Endodermal cell (in vitro differentiated cells): ENCODE data around the gene TLE6. TPM values are rescaled to one million over a fixed set of nuclear protein-coding genes. Genes with fewer than 3 reads are reported as not detected.

Source experiments
- DNase-seq: peaks from one replicate; pipeline ENCODE4 v3.0.0-alpha.2; 2017
- H3K27ac ChIP-seq: 2 replicates; pipeline ENCODE4 v1.5.1; 2013; ENCODE audit warnings: mild to moderate bottlenecking, low read depth, low read length, moderate library complexity
- H3K27me3 ChIP-seq: 2 replicates; pipeline ENCODE4 v1.6.1; 2013; ENCODE audit warnings: mild to moderate bottlenecking, low read length, moderate library complexity; ENCODE audit not compliant: insufficient read depth, control insufficient read depth, poor library complexity, severe bottlenecking
- H3K36me3 ChIP-seq: 2 replicates; pipeline ENCODE4 v1.7.0; 2013; ENCODE audit warnings: mild to moderate bottlenecking, low read length, moderate library complexity; ENCODE audit not compliant: control insufficient read depth, insufficient read depth
- H3K4me1 ChIP-seq: one replicate; pipeline ENCODE4 v1.7.0; 2013; ENCODE audit warnings: low read length; ENCODE audit not compliant: control insufficient read depth, insufficient read depth
- H3K4me3 ChIP-seq: 2 replicates; pipeline ENCODE4 v1.5.1; 2013; ENCODE audit warnings: mild to moderate bottlenecking, low read length, moderate library complexity
- H3K9ac ChIP-seq: 2 replicates; pipeline ENCODE4 v1.6.1; 2013; ENCODE audit warnings: mild to moderate bottlenecking, low read length, moderate library complexity; ENCODE audit not compliant: poor library complexity, severe bottlenecking; ENCODE audit errors: extremely low read depth
- H3K9me3 ChIP-seq: 2 replicates; pipeline ENCODE4 v1.6.1; 2013; ENCODE audit warnings: mild to moderate bottlenecking, low read length, moderate library complexity; ENCODE audit not compliant: control insufficient read depth
- H3K27ac Mint-ChIP-seq: 2 replicates; pipeline ENCODE4 v1.8.0; 2020; ENCODE audit warnings: mixed read lengths
- H3K27me3 Mint-ChIP-seq: 2 replicates; pipeline ENCODE4 v1.8.0; 2021; ENCODE audit warnings: mild to moderate bottlenecking, mixed read lengths; ENCODE audit not compliant: insufficient read depth
- H3K36me3 Mint-ChIP-seq: 2 replicates; pipeline ENCODE4 v1.8.0; 2020; ENCODE audit warnings: low read depth, mixed read lengths
- H3K4me1 Mint-ChIP-seq: 2 replicates; pipeline ENCODE4 v1.8.0; 2020; ENCODE audit warnings: mixed read lengths
- H3K4me3 Mint-ChIP-seq: 2 replicates; pipeline ENCODE4 v1.8.0; 2020; ENCODE audit warnings: mild to moderate bottlenecking, moderate library complexity, mixed read lengths
- H3K9me3 Mint-ChIP-seq: 2 replicates; pipeline ENCODE4 v1.8.0; 2020; ENCODE audit warnings: mild to moderate bottlenecking, mixed read lengths
- CTCF ChIP-seq: fragments of 200-600 bp; sonication (generic); conservative IDR thresholded peaks from 2 replicates; pipeline ENCODE4 v1.5.0; 2021; ENCODE audit warnings: antibody characterized with exemption, mild to moderate bottlenecking
- WGBS, 2 experiments: methylation state at CpG; one replicate each; pipeline versions ENCODE4 v1.1.5 to v1.1.7; 2013; ENCODE audit warnings: missing lambda C conversion rate in 2 of 2, mixed read lengths in 1 of 2; ENCODE audit not compliant: insufficient coverage in 1 of 2, insufficient read length in 1 of 2; 5-methylcytosine and 5-hydroxymethylcytosine counted together
- total RNA-seq, 2 donors: library from RNA; stranded (reverse); fragmentation: NEBNext Ultra II Directional in 1 of 2; extraction: Animal tissue kit (Norgen Biotek cat#: 25700) in 1 of 2; gene quantifications; 2 replicates in 1 of 2; 3 replicates in 1 of 2; pipeline ENCODE4 v1.2.1, GENCODE V29; 2021

TLE6 gene
- total RNA-seq, 2 donors from 2014 or later = 13.7 to 17.3 TPM

GRCh38 chr19:3014135-3014534 lies 36.8 kb downstream of the TLE6 start:
- H3K27me3 ChIP-seq = no peaks in the 10 kb centered on the region
- H3K9me3 Mint-ChIP-seq = no peaks in the 10 kb centered on the region
- H3K36me3 Mint-ChIP-seq = peaks cover 53% of the 10 kb centered on the region
- H3K4me3 Mint-ChIP-seq = no peak overlapping the region
- H3K4me1 Mint-ChIP-seq = no peaks in the 10 kb centered on the region
- H3K9ac ChIP-seq = no peak overlapping the region
- no peaks in the 10 kb centered on the region for H3K4me1 ChIP-seq
- TF ChIP-seq CTCF = no peak
- WGBS, 2 experiments = 93 to 96% methylated on average over 8 of the region's 8 CpGs
- no peaks in the 10 kb centered on the region for H3K27me3 Mint-ChIP-seq
- no peak overlapping the region for H3K4me3 ChIP-seq
- H3K9me3 ChIP-seq = no peaks in the 10 kb centered on the region
- no peak overlapping the region for H3K27ac Mint-ChIP-seq
- DNase-seq = no peak
- no peak overlapping the region for H3K27ac ChIP-seq
- peaks cover 41% of the 10 kb centered on the region for H3K36me3 ChIP-seq

GRCh38 chr19:3015126-3016057 lies 38.0 kb downstream of the TLE6 start:
- Histone ChIP-seq H3K27me3 (no peaks in the 10 kb centered on the region), H3K4me3 (no peak overlapping the region), H3K27ac (no peak overlapping the region), H3K9ac (no peak overlapping the region), H3K9me3 (no peaks in the 10 kb centered on the region), H3K4me1 (no peaks in the 10 kb centered on the region), H3K36me3 (peaks cover 40% of the 10 kb centered on the region)
- no peak overlapping the region for H3K4me3 Mint-ChIP-seq
- peaks cover 51% of the 10 kb centered on the region for H3K36me3 Mint-ChIP-seq
- H3K4me1 Mint-ChIP-seq = no peaks in the 10 kb centered on the region
- no peaks in the 10 kb centered on the region for H3K27me3 Mint-ChIP-seq
- no peak for TF ChIP-seq CTCF
- no peak overlapping the region for H3K27ac Mint-ChIP-seq
- WGBS, 2 experiments = 87 to 93% methylated on average over 19 to 21 of the region's 22 CpGs
- no peak for DNase-seq
- H3K9me3 Mint-ChIP-seq = no peaks in the 10 kb centered on the region

GRCh38 chr19:3017923-3018322 lies 40.6 kb downstream of the TLE6 start:
- H3K9me3 ChIP-seq = no peaks in the 10 kb centered on the region
- Mint-ChIP-seq H3K9me3 (no peaks in the 10 kb centered on the region), H3K36me3 (peaks cover 31% of the 10 kb centered on the region), H3K27ac (no peak overlapping the region), H3K4me1 (no peaks in the 10 kb centered on the region), H3K27me3 (no peaks in the 10 kb centered on the region), H3K4me3 (no peak overlapping the region)
- H3K9ac ChIP-seq = no peak overlapping the region
- peaks cover 28% of the 10 kb centered on the region for H3K36me3 ChIP-seq
- DNase-seq = no peak
- no peak overlapping the region for H3K27ac ChIP-seq
- H3K4me1 ChIP-seq = no peaks in the 10 kb centered on the region
- H3K4me3 ChIP-seq = no peak overlapping the region
- TF ChIP-seq CTCF = no peak
- WGBS, 2 experiments = 90 to 96% methylated on average over 4 to 6 of the region's 7 CpGs
- H3K27me3 ChIP-seq = no peaks in the 10 kb centered on the region
